C4-2B (cell line): ENCODE measurements around the gene RNF103.

ENCODE experiments used
- H3K27ac ChIP-seq: fragments of 450-650 bp; 2 replicates; pipeline ENCODE4 v1.5.1; 2017
- ZFX ChIP-seq: fragments of 450-650 bp; IDR thresholded peaks from 2 replicates; pipeline ENCODE4 v1.6.1; 2017
- TF ChIP-seq, protein P1 (sequence below): fragments of 450-650 bp; conservative IDR thresholded peaks from 2 replicates; pipeline ENCODE4 v1.5.1; 2017; ENCODE audit warnings: mild to moderate bottlenecking

The RNF103 gene

DNA sequence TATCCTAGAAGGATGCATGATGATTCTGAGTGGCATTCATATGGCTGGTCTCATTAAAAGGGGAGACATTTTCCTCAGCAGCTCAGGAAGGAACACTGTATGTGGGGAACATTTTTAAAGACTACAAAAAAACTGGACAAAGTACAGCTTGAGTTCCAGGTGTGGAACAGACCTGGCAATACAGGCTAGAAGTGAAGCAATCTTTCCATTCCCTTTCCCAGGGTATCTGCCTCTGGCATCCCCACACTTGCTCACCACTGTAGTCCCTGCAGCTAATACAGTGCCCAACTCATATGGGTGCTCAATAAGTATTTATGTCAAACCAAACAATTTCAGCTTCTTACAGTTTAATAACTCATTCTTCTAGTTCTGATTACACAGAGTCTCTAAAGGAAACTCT, 8.1 kb downstream of the RNF103 start:
- TF ChIP-seq ZFX: no peak
- TF ChIP-seq, protein P1, sequence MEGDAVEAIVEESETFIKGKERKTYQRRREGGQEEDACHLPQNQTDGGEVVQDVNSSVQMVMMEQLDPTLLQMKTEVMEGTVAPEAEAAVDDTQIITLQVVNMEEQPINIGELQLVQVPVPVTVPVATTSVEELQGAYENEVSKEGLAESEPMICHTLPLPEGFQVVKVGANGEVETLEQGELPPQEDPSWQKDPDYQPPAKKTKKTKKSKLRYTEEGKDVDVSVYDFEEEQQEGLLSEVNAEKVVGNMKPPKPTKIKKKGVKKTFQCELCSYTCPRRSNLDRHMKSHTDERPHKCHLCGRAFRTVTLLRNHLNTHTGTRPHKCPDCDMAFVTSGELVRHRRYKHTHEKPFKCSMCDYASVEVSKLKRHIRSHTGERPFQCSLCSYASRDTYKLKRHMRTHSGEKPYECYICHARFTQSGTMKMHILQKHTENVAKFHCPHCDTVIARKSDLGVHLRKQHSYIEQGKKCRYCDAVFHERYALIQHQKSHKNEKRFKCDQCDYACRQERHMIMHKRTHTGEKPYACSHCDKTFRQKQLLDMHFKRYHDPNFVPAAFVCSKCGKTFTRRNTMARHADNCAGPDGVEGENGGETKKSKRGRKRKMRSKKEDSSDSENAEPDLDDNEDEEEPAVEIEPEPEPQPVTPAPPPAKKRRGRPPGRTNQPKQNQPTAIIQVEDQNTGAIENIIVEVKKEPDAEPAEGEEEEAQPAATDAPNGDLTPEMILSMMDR: no peak
- H3K27ac ChIP-seq: no peak overlapping the region

DNA sequence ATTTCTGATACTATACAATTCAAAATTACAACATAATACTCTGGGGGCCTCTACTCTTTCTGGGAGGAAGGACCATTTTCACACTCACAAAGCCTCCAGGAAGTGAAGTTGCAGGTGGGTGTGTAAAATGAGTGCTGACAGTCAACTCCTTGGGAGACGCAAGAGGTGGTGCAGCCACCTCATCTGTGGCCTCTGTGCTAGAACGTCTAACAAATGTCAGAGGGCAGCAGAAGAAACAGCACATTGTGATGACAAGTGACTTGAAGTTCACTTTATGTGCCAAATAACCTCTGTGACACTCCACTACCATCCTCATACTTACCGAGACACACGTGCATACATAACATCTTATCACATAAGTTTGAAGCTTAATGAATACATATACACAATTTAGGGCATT, 10.2 kb downstream of the RNF103 start:
- H3K27ac ChIP-seq: no peak overlapping the region
- TF ChIP-seq ZFX: no peak
- TF ChIP-seq, protein P1: no peak

DNA sequence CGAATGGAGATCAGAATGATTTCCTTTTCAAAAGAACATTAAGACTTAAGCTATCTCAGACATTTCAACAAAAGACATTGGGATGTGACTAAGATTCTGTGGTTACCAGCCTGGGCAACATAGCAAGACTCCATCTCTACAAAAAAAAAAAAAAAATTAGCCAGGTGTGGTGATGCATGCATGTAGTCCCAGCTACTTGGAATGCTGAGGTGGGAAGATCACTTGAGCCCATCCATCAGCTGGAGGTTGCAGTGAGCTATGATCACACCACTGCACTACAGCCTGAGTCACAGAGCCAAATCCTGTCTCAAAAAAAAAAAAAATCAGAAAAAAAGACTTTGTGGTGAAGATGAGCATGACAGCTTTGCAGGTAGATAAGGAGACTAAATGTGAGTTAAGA, 12.8 kb downstream of the RNF103 start:
- H3K27ac ChIP-seq: no peak overlapping the region
- no peak for TF ChIP-seq ZFX
- TF ChIP-seq, protein P1: no peak

DNA sequence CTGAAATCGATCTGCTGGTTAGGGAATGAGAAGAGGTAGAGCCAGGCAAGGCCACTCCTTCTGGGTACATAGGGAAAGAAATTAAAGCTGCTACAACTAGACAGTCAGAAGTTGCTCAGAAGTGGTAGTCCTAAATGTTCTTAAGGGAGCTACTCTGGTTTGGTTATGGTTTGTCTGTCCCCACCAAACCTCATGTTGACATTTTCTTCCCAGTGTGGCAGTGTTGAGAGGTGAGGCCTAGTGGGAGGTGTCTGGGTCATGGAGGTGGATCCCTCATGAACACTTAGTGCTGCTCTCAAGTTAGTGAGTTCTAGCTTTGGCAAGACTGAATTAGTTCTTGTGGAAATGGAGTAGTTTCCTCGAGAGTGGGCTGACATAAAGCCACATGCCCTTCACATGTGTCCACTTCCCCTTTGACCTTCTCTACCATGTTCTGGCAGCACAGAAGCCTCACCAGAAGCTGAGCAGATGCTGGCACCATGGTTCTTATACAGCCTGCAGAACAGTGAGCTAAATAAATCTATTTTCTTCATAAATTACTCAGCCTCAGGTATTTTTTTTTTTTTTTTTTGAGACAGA, 14.7 kb downstream of the RNF103 start:
- H3K27ac ChIP-seq: no peak overlapping the region

DNA sequence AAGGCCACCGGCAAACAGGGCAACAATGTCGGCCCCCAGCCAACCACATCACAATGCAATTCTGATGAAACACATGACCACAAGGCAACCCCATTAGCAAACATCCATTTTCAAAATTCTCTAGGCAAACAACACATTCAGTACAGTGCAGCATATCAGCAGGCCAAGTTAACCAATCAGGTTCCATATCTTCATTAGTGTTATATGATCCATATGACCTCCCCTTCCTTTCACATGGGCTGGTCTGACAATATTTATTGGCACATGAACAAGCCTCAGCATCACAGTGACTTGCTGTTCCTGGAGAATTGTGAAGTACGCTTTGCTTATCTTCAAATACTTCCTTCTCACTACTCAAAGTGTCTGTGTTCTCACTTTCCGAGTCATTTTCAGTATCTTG, 19.8 kb downstream of the RNF103 start:
- TF ChIP-seq, protein P1: no peak
- no peak for TF ChIP-seq ZFX
- no peak overlapping the region for H3K27ac ChIP-seq

More for the DNA sequence above, 14.7 kb downstream of the RNF103 start:
- TF ChIP-seq, protein P1: no peak
- no peak for TF ChIP-seq ZFX

DNA sequence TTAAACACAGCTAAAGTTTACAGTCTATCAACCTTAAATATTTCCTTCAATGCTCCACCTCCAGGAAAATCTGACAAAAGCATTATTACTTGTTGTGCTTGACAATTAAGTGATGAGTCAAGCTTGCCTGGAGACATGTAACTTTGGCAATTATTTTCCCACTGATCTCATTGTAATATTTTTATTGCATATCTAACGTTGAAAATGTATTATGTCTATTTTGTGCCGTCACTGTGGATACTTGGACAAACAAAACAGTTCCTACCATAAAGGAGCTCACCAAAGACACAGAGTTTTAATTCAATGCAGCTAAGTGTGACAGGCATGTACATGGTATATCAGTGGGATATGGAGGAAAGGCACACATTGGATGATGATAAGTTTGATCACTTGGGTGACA, 24.7 kb downstream of the RNF103 start:
- TF ChIP-seq, protein P1: no peak
- TF ChIP-seq ZFX: no peak
- no peak overlapping the region for H3K27ac ChIP-seq

DNA sequence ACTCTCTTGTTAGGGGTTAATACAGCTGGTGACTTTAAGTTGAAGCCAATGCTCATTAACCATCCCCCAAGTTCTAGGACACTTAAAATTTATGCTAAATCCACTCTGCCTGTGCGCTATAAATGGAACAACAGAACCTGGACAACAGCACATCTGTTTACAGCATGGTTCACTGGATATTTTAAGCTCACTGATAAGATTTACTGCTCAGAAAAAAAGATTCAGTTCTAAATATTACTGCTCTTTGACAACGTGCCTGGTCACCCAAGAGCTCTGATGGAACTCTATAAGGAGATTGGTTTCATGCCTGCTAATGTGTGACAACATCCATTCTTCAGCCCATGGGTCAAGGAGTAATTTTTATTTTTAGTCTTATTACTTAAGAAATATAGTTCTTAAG, 27.5 kb downstream of the RNF103 start:
- H3K27ac ChIP-seq: no peak overlapping the region
- TF ChIP-seq, protein P1: no peak
- no peak for TF ChIP-seq ZFX
